LNCaP clone FGC (cell line): ENCODE data around the gene SCRN2.

Source experiments
- DNase-seq: peaks from one replicate; pipeline ENCODE4 v3.0.0-alpha.2; 2011; ENCODE audit warnings: low read depth
- H3K4me3 ChIP-seq: 2 replicates; pipeline ENCODE4 v1.5.1; 2011; ENCODE audit warnings: mild to moderate bottlenecking, low read depth, low read length, control low read depth
- TF ChIP-seq, protein P1 (sequence below): IDR thresholded peaks from 2 replicates; pipeline ENCODE4 v1.5.1; 2012; ENCODE audit warnings: mild to moderate bottlenecking; ENCODE audit not compliant: control insufficient read depth, insufficient read depth; ENCODE audit errors: extremely low read depth

The SCRN2 gene

GRCh38 chr17:47850692-47851573 lies 9.9 kb upstream of the SCRN2 start, which contains the start of gene SP6:
Gene SP6, minus strand, starts transcription at chr17:47851163. Its CDS starts 2,734 bp downstream, at chr17:47848429.
- TF ChIP-seq, protein P1, sequence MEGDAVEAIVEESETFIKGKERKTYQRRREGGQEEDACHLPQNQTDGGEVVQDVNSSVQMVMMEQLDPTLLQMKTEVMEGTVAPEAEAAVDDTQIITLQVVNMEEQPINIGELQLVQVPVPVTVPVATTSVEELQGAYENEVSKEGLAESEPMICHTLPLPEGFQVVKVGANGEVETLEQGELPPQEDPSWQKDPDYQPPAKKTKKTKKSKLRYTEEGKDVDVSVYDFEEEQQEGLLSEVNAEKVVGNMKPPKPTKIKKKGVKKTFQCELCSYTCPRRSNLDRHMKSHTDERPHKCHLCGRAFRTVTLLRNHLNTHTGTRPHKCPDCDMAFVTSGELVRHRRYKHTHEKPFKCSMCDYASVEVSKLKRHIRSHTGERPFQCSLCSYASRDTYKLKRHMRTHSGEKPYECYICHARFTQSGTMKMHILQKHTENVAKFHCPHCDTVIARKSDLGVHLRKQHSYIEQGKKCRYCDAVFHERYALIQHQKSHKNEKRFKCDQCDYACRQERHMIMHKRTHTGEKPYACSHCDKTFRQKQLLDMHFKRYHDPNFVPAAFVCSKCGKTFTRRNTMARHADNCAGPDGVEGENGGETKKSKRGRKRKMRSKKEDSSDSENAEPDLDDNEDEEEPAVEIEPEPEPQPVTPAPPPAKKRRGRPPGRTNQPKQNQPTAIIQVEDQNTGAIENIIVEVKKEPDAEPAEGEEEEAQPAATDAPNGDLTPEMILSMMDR: peak; percentile 50
- DNase-seq: peak; percentile 46
- H3K4me3 ChIP-seq: peak within 1 kb of the TSS; percentile 58

GRCh38 chr17:47850373-47850691 lies 9.3 kb upstream of the SCRN2 start:
- peak overlapping the region; percentile 58 for H3K4me3 ChIP-seq
- TF ChIP-seq, protein P1: no peak
- no peak for DNase-seq

DNA sequence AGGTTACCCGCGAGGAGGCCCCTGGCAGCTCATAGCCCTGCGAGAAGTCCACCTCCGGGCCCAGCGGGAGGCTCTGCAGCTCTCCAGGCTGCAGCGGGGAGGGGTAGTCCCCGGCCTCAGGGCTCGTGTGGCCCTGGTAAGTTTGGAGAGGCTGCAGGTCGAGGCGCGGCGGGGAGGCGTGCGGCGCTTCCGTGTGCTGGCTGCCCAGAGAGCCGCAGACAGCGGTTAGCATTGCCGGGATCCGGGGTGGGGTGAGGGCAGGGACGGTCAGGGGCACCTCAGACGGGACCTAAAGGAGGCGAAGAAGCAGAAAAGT lies 7.1 kb upstream of the SCRN2 start:
- DNase-seq: no peak
- no peak overlapping the region for H3K4me3 ChIP-seq
- TF ChIP-seq, protein P1: no peak

DNA sequence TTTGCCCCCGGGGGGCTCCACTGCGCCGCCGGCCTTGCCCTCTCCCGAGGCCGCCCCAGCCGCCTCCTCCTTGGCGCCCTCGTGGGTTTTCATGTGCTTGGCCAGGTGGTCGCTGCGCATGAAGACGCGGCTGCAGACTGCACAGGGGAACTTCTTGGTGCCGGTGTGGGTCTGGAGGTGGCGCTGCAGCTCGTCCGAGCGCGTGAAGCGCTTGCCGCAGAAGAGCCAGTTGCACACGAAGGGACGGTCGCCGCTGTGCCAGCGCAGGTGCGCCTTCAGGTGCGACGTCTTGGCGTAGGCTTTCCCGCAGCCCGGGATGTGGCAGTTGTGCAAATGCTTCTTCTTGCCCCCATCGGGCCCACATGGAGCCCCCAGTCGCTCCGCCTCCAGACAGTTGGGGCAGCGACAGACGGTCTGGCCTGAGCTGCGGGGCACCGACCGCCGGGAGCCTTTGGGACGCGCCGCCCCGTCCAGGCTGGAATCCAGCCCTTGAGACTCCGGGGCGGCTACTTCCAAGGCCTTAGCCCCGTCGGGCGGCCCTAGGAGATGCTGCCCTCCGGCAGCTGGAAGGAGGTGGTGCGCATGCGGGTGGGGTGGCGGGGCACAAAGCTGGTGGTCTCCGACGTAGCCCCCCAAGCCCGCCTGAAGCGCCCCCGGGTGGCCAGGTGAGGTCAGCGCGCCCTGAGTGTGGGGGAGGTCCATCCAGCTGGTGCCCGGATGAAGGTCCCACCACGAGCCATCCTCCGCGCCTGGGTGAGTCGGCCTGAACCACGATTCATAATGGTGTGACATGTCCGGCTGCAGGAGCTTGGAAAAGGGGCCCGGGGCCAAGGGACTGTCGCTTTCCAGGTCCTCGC lies 6.5 kb upstream of the SCRN2 start:
- no peak overlapping the region for H3K4me3 ChIP-seq
- DNase-seq: no peak
- TF ChIP-seq, protein P1: peak; percentile 44

- no peak for DNase-seq
- TF ChIP-seq, protein P1: no peak
- H3K4me3 ChIP-seq: no peak overlapping the region
These were observed 5.8 kb upstream of the SCRN2 start for GRCh38 chr17:47846716-47847340.

GRCh38 chr17:47845716-47846075 lies 4.6 kb upstream of the SCRN2 start:
- TF ChIP-seq, protein P1: no peak
- H3K4me3 ChIP-seq: no peak overlapping the region
- no peak for DNase-seq
